Astrocyte of the spinal cord (primary cell): ENCODE results near the gene SLC4A1AP.
"Not testable (repeated sequence)": the region's sequence is repeated elsewhere in the genome, so short reads cannot be mapped to it uniquely, and the experiment has no call there.

ENCODE experiments used
- DNase-seq: peaks from one replicate; pipeline ENCODE4 v3.0.0; 2011; ENCODE audit warnings: low read depth, low spot score
- H3K4me3 ChIP-seq: 2 replicates; pipeline ENCODE4 v1.5.1; 2011; ENCODE audit warnings: low read depth, mild to moderate bottlenecking, low read length, moderate library complexity
- CTCF ChIP-seq: IDR thresholded peaks from 2 replicates; pipeline ENCODE4 v1.5.1; 2012; ENCODE audit warnings: low read depth, mild to moderate bottlenecking, low read length, inconsistent platforms
- in situ Hi-C: cut with HindIII; loops from 2 replicates; pipeline ENCODE4 v1.10.0; 2017; ENCODE audit warnings: low sequenced_read_pairs

The SLC4A1AP gene

DNA sequence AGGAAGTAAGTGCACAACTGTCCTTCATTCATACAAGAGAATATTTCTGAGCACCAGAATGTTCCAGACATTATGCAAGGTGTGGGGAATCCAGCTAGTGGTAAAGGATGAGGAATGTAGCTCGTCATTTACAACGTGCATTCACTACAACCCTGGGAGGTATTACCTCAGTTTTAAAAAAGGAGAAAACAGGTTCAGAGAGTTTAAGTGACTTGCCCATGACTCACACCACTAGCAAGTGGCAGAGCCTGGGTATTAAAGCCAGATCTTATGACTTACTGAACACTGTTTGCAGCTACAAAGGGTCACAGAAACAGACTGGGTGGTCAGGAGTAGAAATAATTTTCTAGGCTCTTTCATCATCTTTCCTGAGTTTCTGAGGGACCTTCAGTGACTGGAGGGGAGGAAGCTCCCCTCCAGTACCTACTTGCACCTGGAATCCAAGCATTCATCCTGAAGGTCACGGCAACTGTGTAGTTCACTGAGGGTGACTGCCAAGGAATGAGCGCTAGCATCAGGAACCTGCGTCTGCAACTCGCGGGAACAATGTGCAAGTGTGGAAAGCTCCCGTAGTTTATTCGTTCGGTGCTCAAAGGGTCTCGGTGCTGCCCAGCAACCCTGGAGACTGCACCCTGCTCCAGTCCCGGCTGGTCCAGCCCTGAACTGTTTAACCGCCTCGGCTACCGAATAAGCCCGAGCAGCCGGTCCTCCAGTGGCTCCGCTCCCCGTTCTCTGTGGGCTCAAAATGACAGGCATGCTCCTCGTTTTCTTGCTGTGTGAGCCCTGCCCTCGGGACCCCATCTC, 35.5 kb upstream of the SLC4A1AP start:
- no peak for TF ChIP-seq CTCF
- in situ Hi-C loops = no loop called here
- peak overlapping the region; percentile 98 for H3K4me3 ChIP-seq
- DNase-seq = peak; percentile 95

- in situ Hi-C loops = no loop called here
- peak; percentile 96 for DNase-seq
- no peak for TF ChIP-seq CTCF
- peak within 1 kb of the TSS; percentile 98 for H3K4me3 ChIP-seq
Observed at GRCh38 chr2:27628767-27629709, 34.7 kb upstream of the SLC4A1AP start, which contains the start of the genes CCDC121 and GPN1. Gene CCDC121, minus strand, starts transcription at chr2:27629012. Its CDS starts 1,213 bp downstream, at chr2:27627799. Gene GPN1, plus strand, starts transcription at chr2:27629050. Its CDS starts 9 bp downstream, at chr2:27629059.

DNA sequence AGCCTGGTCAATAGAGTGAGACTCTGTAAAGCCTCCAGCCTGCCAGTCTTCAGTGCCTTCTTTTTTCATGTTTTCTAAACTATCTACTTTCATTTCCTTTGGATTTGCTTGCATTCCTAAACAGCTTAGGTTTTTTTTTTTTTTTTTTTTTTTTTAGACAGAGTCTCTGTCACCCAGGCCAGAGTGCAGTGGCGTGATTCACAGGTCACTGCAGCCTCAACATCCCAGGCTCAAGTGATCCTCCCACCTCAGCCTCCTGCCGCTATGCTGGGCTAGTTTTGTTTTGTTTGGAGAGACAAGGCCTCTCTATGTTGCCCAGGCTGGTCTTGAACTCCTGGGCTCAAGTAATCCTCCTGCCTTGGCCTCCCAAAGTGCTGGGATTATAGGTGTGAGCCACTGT, 33.4 kb upstream of the SLC4A1AP start:
- in situ Hi-C loops, DNase-seq, H3K4me3 ChIP-seq: not testable (repeated sequence)

GRCh38 chr2:27634291-27634690, 29.4 kb upstream of the SLC4A1AP start:
- H3K4me3 ChIP-seq = no peak overlapping the region
- in situ Hi-C loops = no loop called here
- TF ChIP-seq CTCF = no peak
- DNase-seq = no peak

DNA sequence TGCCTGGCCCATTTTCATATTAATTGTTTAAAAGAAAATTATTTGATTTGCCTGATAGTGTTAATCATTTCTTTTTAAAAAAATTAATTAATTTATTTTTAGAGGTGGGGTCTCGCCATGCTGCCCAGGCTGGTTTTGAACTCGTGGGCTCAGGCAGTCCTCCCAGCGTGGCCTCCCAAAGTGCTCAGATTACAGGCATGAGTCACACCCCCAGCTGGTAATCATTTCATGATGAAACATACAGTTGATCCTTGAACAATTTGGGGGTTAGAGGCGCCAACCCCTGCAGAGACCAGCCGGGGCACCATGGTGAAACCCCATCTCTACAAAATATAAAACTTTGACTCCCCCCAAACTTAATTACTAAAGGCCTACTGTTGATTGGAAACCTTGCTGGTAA, 26.9 kb upstream of the SLC4A1AP start:
- H3K4me3 ChIP-seq = no peak overlapping the region
- DNase-seq = no peak
- in situ Hi-C loops = no loop called here
- no peak for TF ChIP-seq CTCF

DNA sequence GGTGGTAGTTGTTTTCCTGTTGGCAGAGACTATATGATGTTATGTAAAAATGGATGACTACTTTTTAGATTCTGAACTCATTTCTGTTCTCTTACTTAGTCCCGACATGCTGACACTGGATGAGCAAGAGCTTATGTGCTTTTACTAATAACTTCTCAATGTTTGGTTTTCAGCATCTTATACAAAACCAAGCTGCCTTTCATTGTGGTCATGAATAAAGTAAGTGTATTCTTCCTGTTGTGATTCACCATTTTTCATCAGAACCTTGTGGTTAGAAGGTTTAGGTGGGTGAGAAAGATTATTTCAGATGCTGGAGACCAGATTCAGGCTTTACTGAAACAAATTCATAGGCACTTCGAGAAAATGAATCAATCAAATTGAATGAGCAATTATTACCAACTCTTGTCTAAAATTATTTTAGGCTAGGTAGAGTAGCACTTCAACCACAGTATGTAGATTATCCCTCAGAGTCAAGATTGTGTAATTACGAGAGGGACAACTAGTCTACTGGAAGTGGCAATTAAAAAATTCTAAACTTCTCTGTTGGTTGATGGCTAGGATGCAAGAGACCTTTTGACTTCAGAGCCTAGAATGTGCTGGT, 25.6 kb upstream of the SLC4A1AP start:
- no peak overlapping the region for H3K4me3 ChIP-seq
- no peak for TF ChIP-seq CTCF
- in situ Hi-C loops = no loop called here
- DNase-seq = peak; percentile 87
